AG08396 (cell line): ENCODE results near the gene TPSD1.
"Not testable (repeated sequence)": the region's sequence is repeated elsewhere in the genome, so short reads cannot be mapped to it uniquely, and the experiment has no call there.

Experiments used
- DNase-seq: peaks from one replicate; pipeline ENCODE4 v3.0.0; 2012; ENCODE audit warnings: low spot score, mixed read lengths

Gene TPSD1

DNA sequence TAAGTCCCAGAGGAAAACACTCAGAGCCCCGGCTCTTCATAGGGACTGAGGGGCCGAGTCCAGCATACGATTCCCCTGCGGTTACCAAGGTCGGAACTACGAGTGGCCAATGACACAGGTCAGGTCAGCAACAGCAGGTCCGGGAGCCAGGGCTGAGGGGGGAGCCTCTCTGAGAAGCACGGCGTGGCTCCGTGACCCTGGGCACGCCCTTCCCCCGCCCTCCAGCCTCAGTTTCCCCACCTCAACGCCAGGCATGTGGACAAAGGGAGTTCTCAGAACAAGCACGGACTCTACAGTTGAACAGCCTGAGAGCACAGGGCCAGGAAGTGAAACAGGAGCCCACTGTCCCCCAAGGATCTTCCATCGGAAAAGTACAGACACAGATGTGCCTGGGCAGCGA is 25.6 kb downstream of the TPSD1 start:
- no peak for DNase-seq

DNA sequence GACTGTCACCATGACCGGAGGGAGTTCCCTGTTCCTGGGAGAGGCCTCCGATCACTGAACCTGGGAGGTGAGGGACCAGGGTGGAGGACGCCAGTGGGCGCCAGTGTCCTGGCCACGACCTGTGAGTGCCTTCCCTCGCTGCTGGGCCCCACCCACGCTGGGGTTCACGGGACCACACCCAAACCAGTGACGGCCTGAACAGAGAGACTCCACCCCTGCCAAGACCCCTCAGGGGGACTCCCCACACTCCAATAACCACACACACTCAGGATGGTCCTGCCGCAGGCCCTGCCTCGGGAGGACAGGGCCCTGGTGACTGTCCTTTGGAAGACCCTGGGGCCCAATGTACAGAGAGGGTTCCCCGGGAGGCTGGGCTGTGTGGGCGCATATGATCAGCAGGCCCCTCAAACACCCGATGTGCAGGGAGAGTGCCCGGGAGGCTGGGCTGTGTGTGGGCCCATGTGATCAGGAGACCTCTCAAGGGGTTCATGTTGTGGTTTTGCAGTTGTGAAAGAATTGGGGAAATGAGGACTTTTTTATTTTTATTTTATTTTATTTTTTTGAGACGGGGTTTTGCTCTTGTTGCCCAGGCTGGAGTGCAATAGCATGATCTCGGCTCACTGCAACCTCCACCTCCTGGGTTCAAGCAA is 26.6 kb downstream of the TPSD1 start:
- no peak for DNase-seq

DNA sequence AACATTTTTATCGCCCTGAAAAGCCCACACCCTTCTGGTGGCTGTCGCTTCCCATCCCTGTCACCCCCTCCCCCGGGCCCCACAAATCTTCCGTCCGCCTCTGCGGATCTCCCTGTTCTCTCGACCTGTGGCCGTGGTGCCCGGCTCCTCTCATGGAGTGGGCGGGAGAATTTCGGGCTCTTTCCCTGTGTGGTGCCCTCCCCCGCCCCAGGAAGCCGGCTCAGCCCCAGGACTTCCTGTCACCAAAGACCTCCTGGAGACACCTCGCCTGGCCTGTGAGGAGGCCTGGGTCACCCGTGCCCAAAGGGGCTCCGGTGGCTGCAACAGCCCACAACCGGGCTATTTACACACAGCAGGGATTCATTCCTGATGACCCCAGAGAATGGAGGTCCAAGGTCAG is 27.4 kb downstream of the TPSD1 start:
- DNase-seq: no peak

DNA sequence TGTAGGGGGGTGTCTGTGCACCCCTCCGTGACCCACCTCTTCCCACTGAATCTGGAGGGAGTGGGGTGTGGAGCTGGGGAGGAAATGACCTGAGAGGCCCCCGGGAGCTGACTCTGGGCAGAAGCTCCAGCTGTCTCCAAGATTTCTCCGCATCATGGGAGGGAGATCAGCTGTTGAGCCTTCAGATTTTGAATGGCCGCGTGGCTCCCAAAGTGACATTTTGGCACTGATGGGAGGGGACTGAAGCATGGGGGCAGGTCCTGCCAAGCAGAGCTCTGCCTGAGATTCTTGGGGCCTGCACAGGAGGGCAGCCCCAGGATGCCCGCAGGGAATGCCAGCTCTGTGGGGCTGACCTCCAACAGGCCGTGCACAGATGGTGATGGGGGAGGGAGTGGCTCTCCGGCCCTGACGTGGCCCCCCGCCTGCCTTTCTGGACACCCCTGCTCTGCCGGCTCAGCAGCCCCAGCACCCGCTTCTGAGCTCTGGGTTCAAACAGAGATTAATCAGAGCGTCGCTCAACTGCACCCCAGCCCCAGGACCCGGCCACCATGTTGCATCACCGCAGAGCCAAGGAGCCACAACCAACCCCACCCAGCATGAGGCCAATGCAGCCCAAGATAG is 28.2 kb downstream of the TPSD1 start:
- DNase-seq: no peak

DNA sequence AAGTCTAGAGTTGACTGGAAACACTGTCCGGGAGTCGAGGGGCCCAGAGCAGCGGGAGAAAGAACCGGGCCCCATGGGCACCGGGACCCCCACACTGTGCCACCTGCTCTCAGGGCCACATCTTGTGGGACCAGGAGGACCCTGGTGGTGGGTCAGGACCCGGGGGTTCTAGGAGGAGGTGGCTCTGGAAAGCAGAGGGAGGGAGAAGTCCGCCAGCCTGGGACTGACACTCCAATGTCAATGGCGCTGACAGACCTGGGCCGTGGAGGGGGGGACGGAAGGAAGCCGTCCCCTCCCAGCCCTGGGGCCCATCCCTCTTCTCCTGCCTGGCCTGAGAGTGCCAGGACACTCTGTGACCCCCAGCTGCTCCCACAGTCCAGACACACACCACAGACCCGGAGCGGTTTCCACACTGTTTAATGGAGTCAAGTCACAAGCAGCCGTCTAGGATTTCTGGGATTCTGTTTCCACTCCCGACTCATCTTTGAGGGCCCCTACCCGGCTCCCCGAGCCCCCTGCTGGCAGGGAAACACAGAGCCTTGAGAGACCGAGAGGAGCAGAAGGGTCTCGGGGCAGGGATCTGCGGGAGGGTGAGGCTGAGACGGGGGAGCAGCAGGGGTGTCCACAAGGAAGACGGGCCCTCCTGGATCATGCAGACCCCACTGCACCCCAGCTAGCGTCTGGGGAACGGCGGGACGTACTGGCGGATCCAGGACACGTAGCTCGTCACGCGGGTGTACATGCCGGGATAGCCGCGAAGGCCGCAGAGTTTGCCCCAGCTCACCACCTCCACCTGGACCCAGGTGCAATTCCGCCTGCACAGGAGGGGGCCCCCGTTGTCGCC is 30.0 kb downstream of the TPSD1 start:
- no peak for DNase-seq

DNA sequence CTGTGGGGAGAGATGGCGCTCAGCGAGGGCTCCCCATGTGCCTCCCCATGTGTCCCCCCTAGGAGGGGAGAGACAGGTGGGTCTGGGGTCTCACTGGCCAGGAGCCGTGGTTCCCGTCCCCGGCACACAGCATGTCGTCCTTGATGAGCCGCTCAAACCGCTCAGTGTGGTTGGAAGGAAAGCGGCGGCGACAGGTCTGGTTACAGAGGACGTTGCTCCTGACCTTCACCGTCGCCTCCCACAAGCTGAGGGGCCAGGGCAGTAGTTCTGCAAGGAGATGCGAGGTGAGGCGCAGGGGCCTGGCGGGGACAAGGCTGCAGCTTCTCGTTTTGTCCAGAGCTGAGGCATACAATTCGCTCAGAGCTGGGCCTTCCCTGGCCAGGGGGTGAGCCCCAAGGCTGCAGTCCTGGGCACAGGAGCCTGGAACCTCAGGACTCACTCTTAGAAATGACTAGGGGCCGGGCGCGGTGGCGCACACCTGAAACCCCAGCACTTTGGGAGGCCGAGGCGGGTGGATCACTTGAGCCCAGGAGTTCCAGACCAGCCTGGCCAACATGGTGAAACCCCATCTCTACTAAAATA is 30.7 kb downstream of the TPSD1 start:
- no peak for DNase-seq

DNA sequence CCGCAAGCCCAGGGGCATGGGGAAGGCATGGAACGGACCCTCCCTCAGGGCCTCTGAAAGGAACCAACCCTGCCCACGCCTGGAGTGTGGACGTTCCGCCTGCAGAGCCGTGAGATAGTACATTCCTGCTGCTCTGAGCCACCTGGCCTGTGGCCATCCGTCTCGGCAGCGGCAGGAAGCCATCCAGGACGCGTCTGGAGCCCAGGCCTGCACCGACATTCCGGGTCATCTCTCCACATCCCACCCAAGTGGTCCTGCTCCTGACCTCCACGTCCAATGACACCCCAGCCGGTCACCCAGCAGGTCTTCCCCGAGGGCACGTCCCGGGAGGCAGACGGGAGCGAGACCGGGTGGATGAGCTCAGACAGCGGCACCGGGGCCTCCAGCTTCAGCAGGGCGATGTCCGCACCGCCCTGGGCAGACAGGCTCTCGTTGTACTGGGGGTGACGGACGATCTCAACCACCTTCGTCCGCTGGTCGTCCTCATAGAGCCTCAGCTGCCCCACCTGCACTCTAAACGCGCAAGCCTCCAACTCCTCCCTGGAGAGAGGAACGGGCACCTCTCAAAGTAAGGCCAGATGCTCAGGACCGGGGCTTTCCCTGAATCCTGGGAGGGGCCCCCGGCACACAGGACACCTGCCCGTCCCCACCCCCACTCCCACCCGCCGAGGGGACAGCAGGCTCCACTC is 32.3 kb downstream of the TPSD1 start:
- peak; percentile 58 for DNase-seq

DNA sequence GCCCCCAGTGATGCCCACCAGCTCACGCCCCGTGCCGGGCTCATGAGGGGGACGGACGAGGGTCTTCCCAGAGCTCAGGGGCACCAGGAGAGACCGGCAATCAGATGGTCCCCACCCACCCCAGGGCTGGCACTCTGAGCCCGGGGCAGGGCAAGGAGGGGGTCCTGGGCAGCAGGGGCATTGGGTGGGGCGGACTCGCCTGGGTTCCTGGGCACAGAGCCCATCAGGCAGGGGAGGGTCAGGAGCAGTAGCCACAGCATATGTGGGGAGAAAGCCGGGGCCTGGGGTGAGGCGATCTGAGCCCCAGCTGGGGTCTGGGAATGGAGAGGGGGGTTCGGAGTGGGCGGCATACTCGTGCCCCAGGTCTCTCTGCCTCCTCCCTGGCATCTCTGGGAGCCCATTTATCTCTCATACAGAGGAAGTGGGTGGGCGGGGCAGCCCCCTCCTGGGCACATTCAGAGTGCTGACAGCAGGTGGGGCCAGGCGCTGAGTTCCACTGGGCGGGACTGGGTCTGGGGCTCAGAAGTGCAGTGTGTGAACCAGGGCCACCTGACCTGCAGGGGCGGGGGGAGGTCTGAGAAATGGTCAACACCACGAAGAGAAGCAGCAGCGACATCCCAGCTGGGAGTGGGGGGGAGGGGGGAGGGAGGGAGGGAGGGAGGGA is 33.1 kb downstream of the TPSD1 start:
- no peak for DNase-seq

DNA sequence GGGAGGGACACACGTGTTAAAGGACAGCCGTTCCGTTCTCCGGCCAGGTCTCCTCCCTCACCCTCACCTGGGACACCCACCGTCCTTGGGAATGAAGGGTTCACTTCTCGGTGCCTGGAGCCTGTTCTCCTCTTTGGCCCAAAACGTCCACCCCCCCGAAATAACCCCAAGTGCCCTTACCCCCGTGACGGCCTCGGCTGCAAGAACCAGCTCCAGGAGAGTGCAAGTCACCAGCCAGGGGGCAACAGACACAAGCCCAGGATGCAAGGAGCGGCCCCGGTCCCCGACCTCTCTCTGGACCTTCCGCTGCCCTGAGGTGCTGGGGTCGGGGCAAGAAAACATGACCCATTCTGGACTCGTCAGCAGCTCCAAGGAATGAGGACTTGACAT is 33.6 kb downstream of the TPSD1 start:
- no peak for DNase-seq

DNA sequence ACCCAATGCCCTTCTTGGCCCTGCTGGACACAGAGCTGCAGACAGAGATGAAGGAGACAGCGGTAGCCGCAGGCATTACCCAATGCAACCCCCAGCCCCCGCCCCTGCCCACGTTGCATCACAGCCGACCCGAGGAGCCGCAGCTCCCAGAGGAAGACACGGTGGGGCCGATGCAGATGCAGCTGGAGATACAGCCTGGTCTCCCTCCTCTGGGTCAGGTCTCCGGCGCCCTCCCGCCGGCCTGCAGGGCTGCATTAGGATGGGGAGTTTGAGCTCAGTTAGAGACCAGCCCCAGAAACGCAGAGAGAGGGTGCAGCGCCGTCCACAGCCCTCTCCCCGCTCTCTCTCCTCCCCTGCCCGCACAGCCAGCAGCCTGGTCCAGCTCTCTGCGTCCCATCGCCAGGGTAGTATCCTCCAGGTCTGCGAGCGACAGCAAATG is 34.2 kb downstream of the TPSD1 start:
- no peak for DNase-seq

DNA sequence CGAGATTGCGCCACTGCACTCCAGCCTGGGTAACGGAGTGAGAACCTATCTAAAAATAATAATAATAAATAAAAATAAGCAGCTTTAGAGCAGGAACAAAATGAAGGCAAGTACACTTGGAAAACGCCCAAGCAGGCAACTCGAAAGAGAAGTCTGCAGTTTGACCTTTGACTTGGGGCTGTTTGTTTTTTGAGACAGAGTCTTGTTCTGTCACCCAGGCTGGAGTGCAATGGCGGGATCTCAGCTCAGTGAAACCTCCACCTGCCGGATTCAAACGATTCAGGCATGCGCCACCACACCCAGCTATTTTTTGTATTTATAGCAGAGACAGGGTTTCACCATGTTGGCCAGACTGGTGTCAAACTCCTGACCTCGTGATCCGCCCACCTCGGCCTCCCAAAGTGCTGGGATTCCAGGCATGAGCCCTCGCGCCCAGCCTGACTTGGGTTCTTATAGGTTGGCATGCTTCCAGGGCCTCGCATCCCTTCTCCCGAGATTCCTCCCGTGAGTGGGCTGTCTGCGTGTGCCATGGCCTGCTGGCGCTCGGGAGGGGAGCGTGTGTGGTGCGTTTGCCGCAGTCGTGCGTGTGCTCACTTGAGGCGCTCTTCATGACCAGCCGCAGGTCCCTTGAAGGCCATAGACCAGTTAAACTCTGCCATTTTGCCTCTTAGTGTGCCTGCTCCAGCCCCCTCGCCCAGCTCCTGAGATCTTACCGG is 35.1 kb downstream of the TPSD1 start:
- no peak for DNase-seq

DNA sequence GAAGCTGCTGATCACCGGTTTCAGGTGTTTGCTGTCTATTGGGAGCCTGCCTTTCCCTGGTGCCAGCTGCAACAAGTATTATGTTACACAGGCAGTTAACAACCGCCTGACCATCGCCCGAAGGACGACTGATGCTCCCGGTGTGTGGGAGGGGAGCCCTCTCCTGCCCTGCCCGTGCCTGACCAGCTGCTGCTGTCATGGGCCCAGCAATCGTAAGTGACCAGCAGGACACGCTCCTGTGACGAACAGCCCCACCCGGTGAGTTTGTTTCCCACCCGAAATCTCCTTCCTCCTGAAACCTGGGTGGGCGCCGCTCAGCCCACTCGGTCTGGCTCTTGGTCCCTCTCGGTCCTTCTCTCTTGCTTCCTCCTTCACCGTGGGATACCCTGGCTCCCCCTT is 35.7 kb downstream of the TPSD1 start:
- DNase-seq: no peak

DNA sequence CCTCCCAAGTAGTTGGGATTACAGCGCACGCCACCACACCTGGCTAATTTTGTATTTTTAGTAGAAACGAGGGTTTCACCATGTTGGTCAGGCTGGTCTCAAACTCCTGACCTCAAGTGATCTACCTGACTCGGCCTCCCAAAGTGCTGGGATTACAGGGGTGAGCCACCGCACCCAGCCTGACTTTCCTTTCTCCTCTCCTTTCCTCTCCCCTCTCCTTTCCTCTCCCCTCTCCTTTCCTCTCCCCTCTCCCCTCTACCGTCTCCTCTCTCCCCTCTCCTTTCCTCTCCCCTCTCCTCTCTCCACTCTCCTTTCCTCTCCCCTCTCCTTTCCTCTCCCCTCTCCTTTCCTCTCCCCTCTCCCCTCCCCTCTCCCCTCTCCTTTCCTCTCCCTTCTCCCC is 36.3 kb downstream of the TPSD1 start:
- DNase-seq: not testable (repeated sequence)

DNA sequence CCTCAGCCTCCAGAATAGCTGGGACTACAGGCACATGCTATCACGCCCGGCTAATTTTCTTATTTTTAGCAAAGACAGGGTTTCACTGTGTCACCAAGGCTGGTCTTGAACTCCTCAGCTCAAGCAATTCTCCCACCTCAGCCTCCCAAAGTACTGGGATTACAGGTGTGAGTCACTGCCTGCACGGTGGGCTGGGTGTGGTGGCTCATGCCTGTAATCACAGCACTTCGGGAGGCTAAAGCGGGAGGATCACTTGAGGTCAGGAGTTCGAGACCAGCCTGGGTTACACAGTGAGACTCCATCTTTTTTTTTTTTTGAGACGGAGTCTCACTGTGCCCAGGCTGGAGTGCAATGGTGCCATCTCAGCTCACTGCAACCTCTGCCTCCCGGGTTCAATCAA is 36.9 kb downstream of the TPSD1 start:
- DNase-seq: not testable (repeated sequence)

DNA sequence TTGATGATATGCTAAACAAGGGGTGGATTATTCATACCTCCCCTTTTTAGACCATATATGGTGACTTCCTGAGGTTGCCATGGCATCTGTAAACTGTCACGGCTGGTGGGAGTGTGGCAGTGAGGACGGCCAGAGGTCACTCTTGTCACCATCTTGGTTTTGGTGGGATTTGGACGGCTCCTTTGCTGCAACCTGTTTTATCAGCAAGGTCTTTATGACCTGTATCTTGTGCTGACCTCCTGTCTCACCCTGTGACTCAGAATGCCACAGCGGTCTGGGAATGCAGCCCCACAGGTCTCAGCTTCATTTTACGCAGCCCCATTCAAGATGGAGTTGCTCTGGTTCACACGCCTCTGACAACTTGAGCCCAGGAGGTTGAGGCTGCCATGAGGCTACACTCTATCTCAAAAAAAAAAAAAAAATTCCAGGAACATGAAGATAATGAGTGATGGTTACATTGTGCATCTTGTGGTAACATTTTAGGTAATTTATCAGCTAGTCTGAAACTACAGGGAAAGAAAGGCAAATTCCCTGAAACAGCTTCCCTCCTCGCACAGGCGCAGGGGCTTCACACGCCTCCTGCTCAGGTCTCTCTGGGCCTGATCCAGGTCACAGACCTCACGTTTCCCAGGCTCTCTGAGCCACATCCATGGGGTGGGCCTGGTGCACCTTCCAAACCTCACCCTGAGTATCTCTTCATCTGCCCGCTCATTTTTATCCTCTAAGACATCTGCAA is 38.2 kb downstream of the TPSD1 start:
- no peak for DNase-seq

DNA sequence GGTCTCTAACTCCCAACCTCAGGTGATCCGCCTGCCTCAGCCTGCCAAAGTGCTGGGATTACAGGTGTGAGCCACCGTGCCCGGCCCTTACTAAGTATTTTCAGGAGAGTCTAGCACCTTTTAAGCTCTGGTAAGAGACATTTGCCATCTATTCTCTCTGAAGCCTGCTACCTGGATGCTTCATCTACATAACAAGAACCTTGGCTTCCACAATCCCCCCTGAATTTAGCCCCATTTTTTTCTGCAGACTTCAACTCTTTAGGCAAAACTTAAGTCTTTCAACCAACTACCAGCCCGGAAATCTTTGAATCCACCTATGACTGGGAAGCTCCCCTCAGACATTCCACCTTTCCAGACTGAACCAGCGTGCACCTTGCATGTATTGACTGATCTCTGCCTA is 39.6 kb downstream of the TPSD1 start:
- no peak for DNase-seq

DNA sequence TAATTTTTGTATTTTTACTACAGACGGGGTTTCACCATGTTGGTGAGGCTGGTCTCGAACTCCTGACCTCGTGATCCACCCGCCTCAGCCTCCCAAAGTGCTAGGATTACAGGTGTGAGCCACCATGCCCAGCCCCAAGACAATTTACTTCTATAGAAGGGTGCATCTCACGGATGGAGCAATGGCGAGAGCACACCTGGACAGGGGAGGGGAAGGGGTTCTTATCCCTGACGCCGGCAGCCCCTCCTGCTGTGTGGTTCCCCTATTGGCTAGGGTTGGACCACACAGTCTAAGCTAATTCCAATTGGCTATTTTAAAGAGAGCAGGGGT is 40.8 kb downstream of the TPSD1 start:
- not testable (repeated sequence) for DNase-seq

DNA sequence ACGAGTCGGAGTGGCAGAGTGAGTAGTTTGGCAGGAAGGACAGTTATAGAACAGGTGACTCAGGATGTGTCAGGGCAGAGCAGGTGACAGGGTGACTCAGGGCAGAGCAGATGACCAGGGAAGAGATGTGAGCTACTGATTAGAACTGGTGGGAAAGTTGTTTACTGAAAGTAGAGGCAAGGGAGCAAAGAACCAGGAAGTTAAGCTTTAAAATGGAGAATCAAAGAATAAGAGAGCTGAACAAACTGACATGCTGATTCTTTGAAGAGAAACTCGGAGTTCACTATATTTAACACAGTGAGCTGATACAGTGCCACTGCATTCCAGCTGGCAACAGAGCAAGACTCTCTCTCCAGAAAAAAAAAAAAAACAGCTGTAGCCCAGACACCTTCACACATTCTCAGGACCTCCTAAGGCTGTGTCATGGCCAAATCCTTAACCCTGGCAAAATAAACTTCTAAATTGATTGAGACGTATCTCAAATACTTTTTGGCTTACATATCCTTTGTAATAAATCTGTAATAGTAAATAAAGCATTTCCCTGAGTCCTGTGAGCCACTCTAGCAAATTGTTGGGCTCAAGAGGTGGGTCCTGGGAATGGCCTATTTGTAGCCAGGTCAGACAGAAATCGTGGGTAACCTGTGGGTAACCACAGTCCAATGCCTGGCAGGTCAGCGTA is 41.3 kb downstream of the TPSD1 start:
- peak; percentile 64 for DNase-seq

DNA sequence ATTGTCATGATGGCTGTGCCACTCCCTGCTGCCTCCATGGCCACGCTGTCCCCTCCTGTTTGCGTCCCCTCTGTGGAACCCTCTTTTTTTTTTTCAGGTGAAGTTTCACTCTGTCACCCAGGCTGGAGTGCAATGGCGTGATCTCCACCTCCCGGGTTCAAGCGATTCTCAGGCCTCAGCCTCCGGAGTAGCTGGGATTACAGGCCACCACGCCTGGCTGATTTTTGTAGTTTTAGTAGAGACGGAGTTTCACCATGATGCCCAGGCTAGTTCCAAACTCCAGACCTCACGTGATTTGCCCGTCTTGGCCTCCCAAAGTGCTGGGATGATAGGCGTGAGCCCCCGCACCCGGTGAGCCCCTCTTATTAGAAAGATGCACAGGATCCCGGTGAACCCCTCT is 42.5 kb downstream of the TPSD1 start:
- no peak for DNase-seq
